Coronary artery (tissue), 2 donors: ENCODE measurements around the gene BAIAP2L2.

ENCODE experiments used
- DNase-seq: peaks from one replicate; pipeline ENCODE4 v3.0.0-alpha.2; 2017; ENCODE audit warnings: low spot score
- H3K27ac ChIP-seq, 2 donors: fragments of 200-600 bp; sonication (generic); one replicate each; pipeline ENCODE4 v1.5.1; 2016 to 2019
- H3K4me3 ChIP-seq: fragments of 200-600 bp; sonication (generic); 2 replicates; pipeline ENCODE4 v1.5.1; 2016; ENCODE audit warnings: mild to moderate bottlenecking, moderate library complexity
- CTCF ChIP-seq: fragments of 200-600 bp; sonication (generic); IDR thresholded peaks from one replicate; pipeline ENCODE4 v1.5.1; 2019; ENCODE audit warnings: antibody characterized with exemption

BAIAP2L2 gene

GRCh38 chr22:38088629-38089473 lies 21.6 kb downstream of the BAIAP2L2 start:
- Histone ChIP-seq H3K4me3 (peak overlapping the region; percentile 62), H3K27ac (no peak overlapping the region)
- TF ChIP-seq CTCF, result no peak
- DNase-seq, result no peak

GRCh38 chr22:38087855-38088254 lies 22.6 kb downstream of the BAIAP2L2 start:
- Histone ChIP-seq H3K4me3 (no peak overlapping the region), H3K27ac (no peak overlapping the region)
- TF ChIP-seq CTCF, result no peak
- no peak for DNase-seq

- no peak for DNase-seq
- Histone ChIP-seq H3K27ac (no peak overlapping the region), H3K4me3 (no peak overlapping the region)
- TF ChIP-seq CTCF, result no peak
These were observed 23.5 kb downstream of the BAIAP2L2 start for GRCh38 chr22:38086942-38087341.

- no peak overlapping the region for H3K4me3 ChIP-seq
- H3K27ac ChIP-seq, result no peak overlapping the region
- no peak for TF ChIP-seq CTCF
- no peak for DNase-seq
These were observed 24.3 kb downstream of the BAIAP2L2 start for GRCh38 chr22:38086001-38086845.

GRCh38 chr22:38085501-38085900 lies 25.0 kb downstream of the BAIAP2L2 start:
- Histone ChIP-seq H3K4me3 (no peak overlapping the region), H3K27ac (no peak overlapping the region)
- TF ChIP-seq CTCF, result no peak
- DNase-seq, result no peak

GRCh38 chr22:38085056-38085455 lies 25.4 kb downstream of the BAIAP2L2 start:
- Histone ChIP-seq H3K27ac (no peak overlapping the region), H3K4me3 (no peak overlapping the region)
- DNase-seq, result no peak
- no peak for TF ChIP-seq CTCF
